OCI-LY1 (cell line): Measurements from ENCODE around the gene FTO.

Experiments
- H2AFZ ChIP-seq: fragments of 200-600 bp; sonication (generic), shearing (Covaris generic); 2 replicates; pipeline ENCODE4 v1.6.0; 2014; ENCODE audit warnings: antibody characterized with exemption, mild to moderate bottlenecking, low read length
- H3F3A ChIP-seq: fragments of 200-600 bp; sonication (generic), shearing (Covaris generic); 2 replicates; pipeline ENCODE4 v1.6.0; 2014; ENCODE audit warnings: mild to moderate bottlenecking, antibody characterized with exemption, low read length, moderate library complexity; ENCODE audit not compliant: insufficient read depth
- H3K27ac ChIP-seq: fragments of 200-600 bp; sonication (generic); 2 replicates; pipeline ENCODE4 v1.5.1; 2014; ENCODE audit warnings: low read length, mixed run types, mild to moderate bottlenecking, low read depth; ENCODE audit not compliant: poor library complexity, severe bottlenecking
- H3K27me3 ChIP-seq: fragments of 200-600 bp; sonication (generic); 2 replicates; pipeline ENCODE4 v1.6.0; 2014; ENCODE audit warnings: antibody characterized with exemption, mild to moderate bottlenecking, low read length, moderate library complexity; ENCODE audit not compliant: insufficient read depth
- H3K36me3 ChIP-seq: fragments of 200-600 bp; sonication (generic); 2 replicates; pipeline ENCODE4 v1.6.1; 2014; ENCODE audit warnings: mild to moderate bottlenecking, antibody characterized with exemption, low read length, moderate library complexity, mixed read lengths; ENCODE audit not compliant: insufficient read depth
- H3K4me1 ChIP-seq: fragments of 200-600 bp; sonication (generic); 2 replicates; pipeline ENCODE4 v1.5.1; 2014; ENCODE audit warnings: mild to moderate bottlenecking, low read length, moderate library complexity; ENCODE audit not compliant: insufficient read depth, severe bottlenecking
- H3K4me2 ChIP-seq: fragments of 200-600 bp; sonication (generic), shearing (Covaris generic); 2 replicates; pipeline ENCODE4 v1.6.1; 2014; ENCODE audit warnings: low read length
- H3K4me3 ChIP-seq: fragments of 200-600 bp; sonication (generic); 2 replicates; pipeline ENCODE4 v1.5.1; 2014; ENCODE audit warnings: low read length, low read depth, mild to moderate bottlenecking, mixed read lengths; ENCODE audit not compliant: poor library complexity, severe bottlenecking
- H3K79me2 ChIP-seq: fragments of 200-600 bp; shearing (Covaris generic); 2 replicates; pipeline ENCODE4 v1.6.1; 2016; ENCODE audit warnings: mixed run types, low read length, mixed read lengths; ENCODE audit not compliant: insufficient read depth
- H3K9ac ChIP-seq: fragments of 200-600 bp; sonication (generic), shearing (Covaris generic); 2 replicates; pipeline ENCODE4 v1.6.1; 2014; ENCODE audit warnings: mild to moderate bottlenecking, low read length, mixed read lengths
- H3K9me2 ChIP-seq: fragments of 200-600 bp; sonication (generic), shearing (Covaris generic); 2 replicates; pipeline ENCODE4 v1.6.1; 2014; ENCODE audit warnings: low read depth, mild to moderate bottlenecking, low read length, mixed read lengths
- H3K9me3 ChIP-seq: fragments of 200-600 bp; shearing (Covaris generic); 2 replicates; pipeline ENCODE4 v1.6.1; 2014; ENCODE audit warnings: low read length, mixed read lengths
- H4K20me1 ChIP-seq: fragments of 200-600 bp; sonication (generic), shearing (Covaris generic); 2 replicates; pipeline ENCODE4 v1.6.0; 2016; ENCODE audit warnings: mild to moderate bottlenecking, low read length; ENCODE audit not compliant: insufficient read depth
- CTCF ChIP-seq: fragments of 200-600 bp; sonication (generic), shearing (Covaris generic); IDR thresholded peaks from 2 replicates; pipeline ENCODE4 v1.5.1; 2017; ENCODE audit warnings: mild to moderate bottlenecking, antibody characterized with exemption, low read length, moderate library complexity, mixed read lengths
- EZH2 ChIP-seq: fragments of 200-600 bp; sonication (generic), shearing (Covaris generic); IDR thresholded peaks from 2 replicates; pipeline ENCODE4 v1.8.0; 2017; ENCODE audit warnings: borderline replicate concordance, mixed run types, mild to moderate bottlenecking, antibody characterized with exemption, low read length, moderate library complexity, mixed read lengths

The FTO gene

GRCh38 chr16:53785044-53785443 is 81.1 kb downstream of the FTO start:
- Histone ChIP-seq H3K27me3 (no peaks in the 10 kb centered on the region), H3K4me2 (no peak overlapping the region), H3F3A (no peaks in the 10 kb centered on the region), H3K36me3 (no peaks in the 10 kb centered on the region), H3K4me1 (no peaks in the 10 kb centered on the region), H3K79me2 (no peaks in the 10 kb centered on the region), H3K4me3 (no peak overlapping the region), H3K9ac (no peak overlapping the region), H3K27ac (no peak overlapping the region), H3K9me3 (no peaks in the 10 kb centered on the region), H3K9me2 (no peaks in the 10 kb centered on the region), H2AFZ (no peak overlapping the region), H4K20me1 (no peaks in the 10 kb centered on the region)
- TF ChIP-seq EZH2 (no peak), CTCF (no peak)

- H3K9ac ChIP-seq: no peak overlapping the region
- no peaks in the 10 kb centered on the region for H3K79me2 ChIP-seq
- no peaks in the 10 kb centered on the region for H4K20me1 ChIP-seq
- no peak overlapping the region for H3K4me3 ChIP-seq
- H3K27me3 ChIP-seq: no peaks in the 10 kb centered on the region
- H3K4me2 ChIP-seq: no peak overlapping the region
- H3K9me3 ChIP-seq: no peaks in the 10 kb centered on the region
- H3F3A ChIP-seq: no peaks in the 10 kb centered on the region
- H3K27ac ChIP-seq: no peak overlapping the region
- no peaks in the 10 kb centered on the region for H3K36me3 ChIP-seq
- TF ChIP-seq CTCF (no peak), EZH2 (no peak)
- H3K9me2 ChIP-seq: no peaks in the 10 kb centered on the region
- no peak overlapping the region for H2AFZ ChIP-seq
- H3K4me1 ChIP-seq: no peaks in the 10 kb centered on the region
Measured at GRCh38 chr16:53785916-53786315, 82.0 kb downstream of the FTO start.

GRCh38 chr16:53787423-53787822 is 83.5 kb downstream of the FTO start:
- H3K27ac ChIP-seq: no peak overlapping the region

More at GRCh38 chr16:53787423-53787822, 83.5 kb downstream of the FTO start:
- no peaks in the 10 kb centered on the region for H3K36me3 ChIP-seq
- no peaks in the 10 kb centered on the region for H3F3A ChIP-seq
- no peaks in the 10 kb centered on the region for H3K9me3 ChIP-seq
- no peaks in the 10 kb centered on the region for H3K27me3 ChIP-seq
- no peak overlapping the region for H2AFZ ChIP-seq
- H3K9me2 ChIP-seq: no peaks in the 10 kb centered on the region
- no peaks in the 10 kb centered on the region for H3K4me1 ChIP-seq
- no peak overlapping the region for H3K4me3 ChIP-seq
- no peaks in the 10 kb centered on the region for H4K20me1 ChIP-seq
- H3K9ac ChIP-seq: no peak overlapping the region
- no peaks in the 10 kb centered on the region for H3K79me2 ChIP-seq
- H3K4me2 ChIP-seq: no peak overlapping the region
- TF ChIP-seq EZH2: no peak
- no peak for TF ChIP-seq CTCF
